NB4 (cell line): Measurements from ENCODE around the gene CFAP70.
"Not testable (repeated sequence)": the region's sequence is repeated elsewhere in the genome, so short reads cannot be mapped to it uniquely, and the experiment has no call there.

Experiments
- DNase-seq: peaks from one replicate; pipeline ENCODE4 v3.0.0; 2010; ENCODE audit warnings: low read depth
- H3K4me3 ChIP-seq: one replicate; pipeline ENCODE4 v1.5.1; 2011; ENCODE audit warnings: mild to moderate bottlenecking, low read depth, low read length, moderate library complexity
- MYC ChIP-seq: IDR thresholded peaks from 2 replicates; pipeline ENCODE4 v1.6.1; 2011; ENCODE audit warnings: low read depth, low read length
- POLR2A ChIP-seq: IDR thresholded peaks from 2 replicates; pipeline ENCODE4 v1.6.1; 2011; ENCODE audit warnings: mild to moderate bottlenecking; ENCODE audit not compliant: insufficient read length; ENCODE audit errors: extremely low read depth
- TF ChIP-seq, protein P1 (sequence below): IDR thresholded peaks from one replicate; pipeline ENCODE4 v1.5.1; 2012; ENCODE audit warnings: low read depth, low read length
- TF ChIP-seq, protein P2 (sequence below): IDR thresholded peaks from 2 replicates; pipeline ENCODE4 v1.6.1; 2011; ENCODE audit warnings: low read depth, low read length

CFAP70 gene

DNA sequence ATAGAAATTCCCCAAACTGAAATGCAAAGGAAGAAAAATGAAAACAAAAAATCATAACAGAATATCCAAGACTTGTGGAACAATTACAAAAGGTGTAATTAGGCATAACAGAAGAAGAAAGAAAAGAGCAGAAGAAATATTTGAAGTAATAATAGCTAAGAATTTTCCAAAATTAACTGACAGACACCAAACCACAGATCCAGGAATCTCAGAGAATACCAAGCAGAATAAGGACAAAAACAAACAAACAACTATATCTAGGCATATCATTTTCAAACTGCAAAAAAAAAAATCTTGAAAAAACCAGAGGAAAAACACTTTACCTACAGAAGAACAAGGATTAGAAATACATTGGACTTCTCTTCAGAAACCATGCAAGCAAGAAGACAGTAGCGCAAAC, 25.5 kb downstream of the CFAP70 start:
- no peak overlapping the region for H3K4me3 ChIP-seq
- TF ChIP-seq, protein P1, sequence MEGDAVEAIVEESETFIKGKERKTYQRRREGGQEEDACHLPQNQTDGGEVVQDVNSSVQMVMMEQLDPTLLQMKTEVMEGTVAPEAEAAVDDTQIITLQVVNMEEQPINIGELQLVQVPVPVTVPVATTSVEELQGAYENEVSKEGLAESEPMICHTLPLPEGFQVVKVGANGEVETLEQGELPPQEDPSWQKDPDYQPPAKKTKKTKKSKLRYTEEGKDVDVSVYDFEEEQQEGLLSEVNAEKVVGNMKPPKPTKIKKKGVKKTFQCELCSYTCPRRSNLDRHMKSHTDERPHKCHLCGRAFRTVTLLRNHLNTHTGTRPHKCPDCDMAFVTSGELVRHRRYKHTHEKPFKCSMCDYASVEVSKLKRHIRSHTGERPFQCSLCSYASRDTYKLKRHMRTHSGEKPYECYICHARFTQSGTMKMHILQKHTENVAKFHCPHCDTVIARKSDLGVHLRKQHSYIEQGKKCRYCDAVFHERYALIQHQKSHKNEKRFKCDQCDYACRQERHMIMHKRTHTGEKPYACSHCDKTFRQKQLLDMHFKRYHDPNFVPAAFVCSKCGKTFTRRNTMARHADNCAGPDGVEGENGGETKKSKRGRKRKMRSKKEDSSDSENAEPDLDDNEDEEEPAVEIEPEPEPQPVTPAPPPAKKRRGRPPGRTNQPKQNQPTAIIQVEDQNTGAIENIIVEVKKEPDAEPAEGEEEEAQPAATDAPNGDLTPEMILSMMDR = no peak
- TF ChIP-seq MYC (no peak), POLR2A (no peak)
- TF ChIP-seq, protein P2, sequence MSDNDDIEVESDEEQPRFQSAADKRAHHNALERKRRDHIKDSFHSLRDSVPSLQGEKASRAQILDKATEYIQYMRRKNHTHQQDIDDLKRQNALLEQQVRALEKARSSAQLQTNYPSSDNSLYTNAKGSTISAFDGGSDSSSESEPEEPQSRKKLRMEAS = no peak
- DNase-seq = no peak

DNA sequence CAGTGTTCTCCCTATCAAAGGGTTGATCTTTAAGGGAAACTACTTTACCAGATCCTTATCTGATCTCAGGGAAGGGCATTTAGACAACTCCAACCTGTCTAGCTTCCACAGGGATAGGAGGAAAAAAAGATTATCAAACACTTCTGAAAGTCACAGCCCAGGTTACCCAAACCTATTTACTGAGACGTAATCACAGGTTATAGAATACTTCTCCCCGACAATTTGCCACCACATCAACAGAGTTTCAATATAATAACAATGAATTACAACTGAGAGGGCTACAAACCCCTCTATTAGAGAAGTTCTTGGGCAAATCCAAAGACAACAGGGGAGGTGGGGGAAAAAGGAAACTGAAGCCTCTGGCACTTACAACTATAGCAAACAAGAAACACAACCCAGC, 26.3 kb downstream of the CFAP70 start:
- TF ChIP-seq, protein P1 = no peak
- TF ChIP-seq POLR2A (no peak), MYC (no peak)
- TF ChIP-seq, protein P2 = no peak
- no peak overlapping the region for H3K4me3 ChIP-seq
- DNase-seq = no peak

DNA sequence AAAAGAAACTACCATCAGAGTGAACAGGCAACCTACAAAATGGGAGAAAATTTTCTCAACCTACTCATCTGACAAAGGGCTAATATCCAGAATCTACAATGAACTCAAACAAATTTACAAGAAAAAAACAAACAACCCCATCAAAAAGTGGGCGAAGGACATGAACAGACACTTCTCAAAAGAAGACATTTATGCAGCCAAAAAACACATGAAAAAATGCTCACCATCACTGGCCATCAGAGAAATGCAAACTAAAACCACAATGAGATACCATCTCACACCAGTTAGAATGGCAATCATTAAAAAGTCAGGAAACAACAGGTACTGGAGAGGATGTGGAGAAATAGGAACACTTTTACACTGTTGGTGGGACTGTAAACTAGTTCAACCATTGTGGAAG, 30.1 kb downstream of the CFAP70 start:
- not testable (repeated sequence) for H3K4me3 ChIP-seq, DNase-seq

DNA sequence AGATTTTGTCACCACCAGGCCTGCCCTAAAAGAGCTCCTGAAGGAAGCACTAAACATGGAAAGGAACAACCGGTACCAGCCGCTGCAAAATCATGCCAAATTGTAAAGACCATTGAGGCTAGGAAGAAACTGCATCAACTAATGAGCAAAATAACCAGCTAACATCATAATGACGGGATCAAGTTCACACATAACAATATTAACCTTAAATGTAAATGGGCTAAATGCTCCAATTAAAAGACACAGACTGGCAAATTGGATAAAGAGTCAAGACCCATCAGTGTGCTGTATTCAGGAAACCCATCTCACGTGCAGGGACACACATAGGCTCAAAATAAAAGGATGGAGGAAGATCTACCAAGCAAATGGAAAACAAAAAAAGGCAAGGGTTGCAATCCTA, 33.4 kb downstream of the CFAP70 start:
- not testable (repeated sequence) for DNase-seq, H3K4me3 ChIP-seq

DNA sequence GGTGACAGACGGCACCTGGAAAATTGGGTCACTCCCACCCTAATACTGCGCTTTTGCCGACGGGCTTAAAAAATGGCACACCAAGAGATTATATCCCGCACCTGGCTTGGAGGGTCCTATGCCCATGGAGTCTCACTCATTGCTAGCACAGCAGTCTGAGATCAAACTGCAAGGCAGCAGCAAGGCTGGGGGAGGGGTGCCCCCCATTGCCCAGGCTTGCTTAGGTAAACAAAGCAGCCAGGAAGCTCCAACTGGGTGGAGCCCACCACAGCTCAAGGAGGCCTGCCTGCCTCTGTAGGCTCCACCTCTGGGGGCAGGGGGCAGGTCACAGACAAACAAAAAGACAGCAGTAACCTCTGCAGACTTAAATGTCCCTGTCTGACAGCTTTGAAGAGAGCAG, 35.1 kb downstream of the CFAP70 start:
- not testable (repeated sequence) for H3K4me3 ChIP-seq, DNase-seq

DNA sequence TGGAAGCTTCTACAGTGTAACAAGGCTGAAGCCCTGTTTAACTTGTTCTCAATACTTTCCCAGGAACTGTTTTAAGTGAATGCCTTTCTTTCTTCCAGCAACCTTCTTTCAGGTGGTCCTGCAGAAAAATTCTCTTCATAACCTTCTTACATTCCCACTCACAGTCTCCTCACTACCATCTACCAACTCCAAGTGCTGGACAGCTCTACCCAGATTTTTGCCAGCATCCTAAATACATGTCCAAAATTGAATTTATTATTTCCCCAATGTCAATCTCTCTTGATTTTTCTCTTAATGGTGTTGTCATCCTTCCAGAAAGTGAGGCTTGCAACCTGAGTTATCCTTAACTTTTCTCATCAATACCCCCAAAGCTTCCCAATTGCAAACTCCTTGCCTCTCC, 48.2 kb downstream of the CFAP70 start:
- H3K4me3 ChIP-seq = no peak overlapping the region
- TF ChIP-seq, protein P1 = no peak
- TF ChIP-seq MYC (no peak), POLR2A (no peak)
- TF ChIP-seq, protein P2 = no peak
- DNase-seq = no peak

DNA sequence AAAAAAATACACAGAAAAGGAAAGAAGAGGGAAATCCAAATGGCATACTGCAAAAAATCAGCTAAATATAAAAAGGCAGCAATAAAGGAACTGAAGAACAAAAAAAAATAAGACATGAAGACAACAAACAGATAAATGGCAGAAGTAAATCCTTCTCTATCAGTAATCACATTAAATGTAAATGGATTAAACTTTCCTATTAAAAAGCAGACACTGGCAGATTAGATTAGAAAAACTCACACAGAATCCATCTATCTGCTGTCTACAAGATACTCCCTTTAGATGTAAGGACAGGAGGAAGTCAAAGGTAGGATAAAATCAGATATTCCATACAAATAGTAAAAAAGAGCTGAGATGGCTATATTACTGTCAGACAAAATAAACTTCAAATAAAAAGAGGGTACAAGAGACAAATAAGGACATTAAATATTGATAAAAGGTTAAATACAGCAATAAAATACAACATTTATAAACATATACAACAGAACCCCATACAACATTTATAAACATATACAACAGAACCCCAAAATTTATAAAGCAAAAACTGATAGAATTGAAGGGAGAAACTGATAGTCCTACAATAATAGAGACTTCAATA, 51.4 kb downstream of the CFAP70 start:
- DNase-seq = no peak
- no peak overlapping the region for H3K4me3 ChIP-seq
- TF ChIP-seq, protein P2 = no peak
- TF ChIP-seq POLR2A (no peak), MYC (no peak)
- TF ChIP-seq, protein P1 = no peak
